A549 treated with Hydrocortisone at 1 μM for 4 hours (cell line): ENCODE measurements around the gene RBMY1D. TPM values are rescaled to one million over a fixed set of nuclear protein-coding genes. Genes with fewer than 3 reads are reported as not detected.

Experiments used
- total RNA-seq: library from RNA; stranded (reverse); fragments of 200-300 nt; extraction: Qiagen RNA extraction; gene quantifications from 5 replicates; pipeline ENCODE4 v1.2.3, GENCODE V29; 2022

The RBMY1D gene
- not detected in 5 replicates for total RNA-seq

DNA sequence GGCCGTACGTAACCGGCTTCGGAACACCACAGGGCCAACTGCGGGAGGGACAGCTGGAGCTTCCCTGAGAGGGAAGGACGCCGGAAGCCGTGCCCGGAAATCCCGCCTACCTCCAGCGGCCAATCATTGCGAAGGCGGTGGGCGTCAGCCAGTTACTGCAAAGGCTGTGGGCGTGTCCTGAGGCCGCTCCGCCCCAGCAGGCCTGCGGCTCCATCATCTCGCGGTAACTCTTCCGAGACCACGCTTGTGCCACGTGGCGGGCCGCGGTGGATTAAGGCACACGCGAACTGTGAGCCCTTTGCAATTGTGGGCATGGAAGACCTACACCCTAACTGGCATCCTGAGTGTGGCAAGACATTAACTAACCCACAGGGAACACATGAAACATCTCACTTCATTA, at the start of gene RBMY1D:
Gene RBMY1D, minus strand, starts transcription at position 101 of the 400 bp plus-strand sequence. CDS start 2,013 bp downstream, outside the sequence.

DNA sequence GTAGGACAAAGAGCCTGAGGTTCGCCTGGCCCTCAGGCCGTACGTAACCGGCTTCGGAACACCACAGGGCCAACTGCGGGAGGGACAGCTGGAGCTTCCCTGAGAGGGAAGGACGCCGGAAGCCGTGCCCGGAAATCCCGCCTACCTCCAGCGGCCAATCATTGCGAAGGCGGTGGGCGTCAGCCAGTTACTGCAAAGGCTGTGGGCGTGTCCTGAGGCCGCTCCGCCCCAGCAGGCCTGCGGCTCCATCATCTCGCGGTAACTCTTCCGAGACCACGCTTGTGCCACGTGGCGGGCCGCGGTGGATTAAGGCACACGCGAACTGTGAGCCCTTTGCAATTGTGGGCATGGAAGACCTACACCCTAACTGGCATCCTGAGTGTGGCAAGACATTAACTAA, 23.6 kb upstream of the RBMY1D start, which contains the start of gene RBMY1E:
Gene RBMY1E, minus strand, starts transcription at position 101 of the 400 bp plus-strand sequence. CDS start 1,978 bp downstream, outside the sequence.

Other genes starting within 250 kb of the RBMY1D start
- not detected in 5 replicates for gene RBMY1E, start 23.5 kb upstream of the RBMY1D start, total RNA-seq